ENCODE data around the gene RNASE2. TPM values are rescaled to one million over a fixed set of nuclear protein-coding genes. Genes with fewer than 3 reads are reported as not detected.
"Not testable (repeated sequence)": the region's sequence is repeated elsewhere in the genome, so short reads cannot be mapped to it uniquely, and the experiment has no call there.

Gene RNASE2
- not detected in 2 replicates for total RNA-seq

DNA sequence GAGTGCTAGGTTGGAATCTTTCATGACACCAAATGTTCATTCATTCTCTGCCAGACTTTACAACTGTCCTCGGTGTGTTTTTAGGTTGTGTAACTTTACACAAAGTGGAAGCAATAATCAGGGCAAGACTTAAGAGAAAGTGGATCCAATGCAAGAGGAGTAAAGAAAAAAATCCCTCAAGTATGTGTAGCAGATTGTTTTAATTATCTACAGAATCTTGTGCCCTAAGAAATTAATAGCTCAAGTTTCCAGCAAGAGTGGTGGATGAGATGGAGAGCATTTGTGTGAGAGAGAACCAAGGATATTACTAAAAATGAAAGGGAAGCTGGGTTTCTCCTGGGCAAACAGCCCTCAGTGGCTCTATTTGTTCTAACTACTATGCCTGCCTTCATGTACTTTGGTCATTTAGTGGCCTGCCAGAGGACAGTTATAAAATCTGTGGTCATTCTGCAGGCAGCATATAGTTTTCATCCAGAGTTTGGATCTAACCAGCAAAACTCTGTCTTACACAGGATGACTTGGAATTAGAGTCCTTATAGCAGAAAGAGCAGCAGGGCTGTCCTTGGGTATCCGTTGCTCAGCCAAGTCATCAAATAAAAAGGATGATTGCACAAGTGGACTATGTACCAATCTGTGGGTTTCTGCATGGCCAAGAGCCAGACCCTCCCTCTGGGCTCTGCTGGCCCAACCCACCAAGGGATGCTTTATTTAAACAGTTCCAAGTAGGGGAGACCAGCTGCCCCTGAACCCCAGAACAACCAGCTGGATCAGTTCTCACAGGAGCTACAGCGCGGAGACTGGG lies at the start of gene RNASE2:
TSS of gene RNASE2 (plus strand) at position 752 of the 802 bp plus-strand sequence. CDS start 285 bp downstream, outside the sequence.
- DNase-seq (ENCODE audit: low read depth) = peak; percentile 6

GRCh38 chr14:20905676-20906075 lies 49.6 kb upstream of the RNASE2 start:
- no peak for DNase-seq (ENCODE audit: low read depth)

DNA sequence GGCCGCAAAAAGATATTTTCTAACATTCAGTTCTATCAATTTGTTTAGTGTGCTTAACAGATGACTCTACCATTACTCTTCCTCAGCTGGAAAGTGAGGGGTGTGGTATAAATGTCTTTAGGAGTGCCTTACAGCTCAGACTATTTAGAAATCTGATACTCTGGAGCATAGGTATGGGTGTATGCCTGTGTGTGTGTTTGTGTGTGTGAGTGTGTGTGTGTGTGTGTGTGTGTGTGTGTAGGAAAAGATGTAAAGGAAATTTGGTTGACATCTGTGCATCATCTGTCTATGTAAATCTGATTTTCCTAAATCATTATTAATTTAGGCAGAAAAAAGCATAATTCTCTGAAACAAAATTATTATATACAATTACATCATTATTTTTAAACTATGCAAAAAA lies 48.1 kb upstream of the RNASE2 start:
- no peak for DNase-seq (ENCODE audit: low read depth)

DNA sequence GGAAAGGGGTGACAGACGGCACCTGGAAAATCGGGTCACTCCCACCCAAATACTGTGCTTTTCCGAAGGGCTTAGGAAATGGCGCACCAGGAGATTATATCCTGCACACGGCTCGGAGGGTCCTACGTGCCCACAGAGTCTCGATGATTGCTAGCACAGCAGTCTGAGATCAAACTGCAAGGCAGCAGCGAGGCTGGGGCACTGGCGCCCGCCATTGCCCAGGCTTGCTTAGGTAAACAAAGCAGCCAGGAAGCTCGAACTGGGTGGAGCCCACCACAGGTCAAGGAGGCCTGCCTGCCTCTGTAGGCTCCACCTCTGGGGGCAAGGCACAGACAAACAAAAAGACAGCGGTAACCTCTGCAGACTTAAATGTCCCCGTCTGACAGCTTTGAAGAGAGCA lies 44.5 kb upstream of the RNASE2 start:
- DNase-seq (ENCODE audit: low read depth) = not testable (repeated sequence)

DNA sequence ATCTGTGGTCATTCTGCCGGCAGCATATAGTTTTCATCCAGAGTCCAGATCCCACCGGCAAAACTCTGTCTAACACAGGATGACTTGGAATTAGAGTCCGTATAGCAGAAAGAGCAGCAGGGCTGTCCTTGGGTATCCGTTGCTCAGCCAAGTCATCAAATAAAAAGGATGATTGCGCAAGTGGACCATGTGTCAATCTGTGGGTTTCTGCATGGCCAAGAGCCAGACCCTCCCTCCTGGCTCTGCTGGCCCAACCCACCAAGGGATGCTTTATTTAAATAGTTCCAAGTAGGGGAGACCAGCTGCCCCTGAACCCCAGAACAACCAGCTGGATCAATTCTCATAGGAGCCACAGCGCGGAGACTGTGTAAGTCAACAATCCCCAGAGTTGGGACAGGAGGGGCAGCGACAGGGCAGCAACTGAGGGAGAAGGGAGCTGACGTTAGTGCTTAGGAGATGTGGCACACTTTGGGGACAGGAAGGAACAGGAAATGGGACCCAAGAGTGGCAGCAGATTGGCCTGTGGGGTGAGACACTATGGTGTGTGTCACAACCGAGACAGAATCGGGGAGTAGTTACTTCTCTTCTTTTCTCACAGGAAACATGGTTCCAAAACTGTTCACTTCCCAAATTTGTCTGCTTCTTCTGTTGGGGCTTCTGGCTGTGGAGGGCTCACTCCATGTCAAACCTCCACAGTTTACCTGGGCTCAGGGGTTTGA lies 36.1 kb upstream of the RNASE2 start:
- peak; percentile 2 for DNase-seq (ENCODE audit: low read depth)

- DNase-seq (ENCODE audit: low read depth) = not testable (repeated sequence)
These were observed 31.5 kb upstream of the RNASE2 start for GRCh38 chr14:20923766-20924297.

DNA sequence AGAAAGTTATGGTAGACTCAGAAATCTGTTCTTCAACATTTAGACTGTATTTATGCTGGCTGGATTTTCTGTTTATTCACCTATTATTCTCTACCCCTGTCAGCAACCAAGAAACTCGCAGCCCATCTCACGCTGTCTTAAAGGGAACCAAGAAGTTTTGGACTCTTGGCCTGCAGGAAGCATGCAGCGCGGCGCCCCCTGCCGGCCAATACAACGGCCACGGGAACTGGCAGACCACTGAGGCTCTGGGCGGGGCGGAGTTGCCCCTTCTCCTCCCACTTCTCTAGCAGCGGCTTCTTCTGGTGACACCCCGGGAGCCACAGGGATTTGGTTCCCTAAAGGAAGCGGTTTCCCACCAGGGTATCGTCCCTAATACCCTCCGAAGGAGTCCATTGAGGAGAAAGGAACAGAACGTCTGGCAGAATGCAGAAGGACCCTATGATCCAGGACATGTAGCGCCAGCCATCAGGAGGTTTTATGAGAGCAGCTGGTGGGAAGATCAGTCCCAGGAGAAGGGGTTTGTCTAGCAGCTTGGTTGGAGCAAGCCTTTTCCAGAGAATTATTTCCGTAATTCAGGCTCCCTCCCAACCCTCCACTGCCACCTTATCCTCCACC lies 21.0 kb upstream of the RNASE2 start:
- no peak for DNase-seq (ENCODE audit: low read depth)

- DNase-seq (ENCODE audit: low read depth) = no peak
These were observed 19.8 kb upstream of the RNASE2 start for GRCh38 chr14:20935303-20935984.

GRCh38 chr14:20945146-20945545 lies 10.1 kb upstream of the RNASE2 start:
- DNase-seq (ENCODE audit: low read depth) = not testable (repeated sequence)

- DNase-seq (ENCODE audit: low read depth) = not testable (repeated sequence)
These were observed 8.6 kb upstream of the RNASE2 start for GRCh38 chr14:20946707-20947106.

GRCh38 chr14:20955538-20955873 lies 219 bp downstream of the RNASE2 start:
- not testable (repeated sequence) for DNase-seq (ENCODE audit: low read depth)

DNA sequence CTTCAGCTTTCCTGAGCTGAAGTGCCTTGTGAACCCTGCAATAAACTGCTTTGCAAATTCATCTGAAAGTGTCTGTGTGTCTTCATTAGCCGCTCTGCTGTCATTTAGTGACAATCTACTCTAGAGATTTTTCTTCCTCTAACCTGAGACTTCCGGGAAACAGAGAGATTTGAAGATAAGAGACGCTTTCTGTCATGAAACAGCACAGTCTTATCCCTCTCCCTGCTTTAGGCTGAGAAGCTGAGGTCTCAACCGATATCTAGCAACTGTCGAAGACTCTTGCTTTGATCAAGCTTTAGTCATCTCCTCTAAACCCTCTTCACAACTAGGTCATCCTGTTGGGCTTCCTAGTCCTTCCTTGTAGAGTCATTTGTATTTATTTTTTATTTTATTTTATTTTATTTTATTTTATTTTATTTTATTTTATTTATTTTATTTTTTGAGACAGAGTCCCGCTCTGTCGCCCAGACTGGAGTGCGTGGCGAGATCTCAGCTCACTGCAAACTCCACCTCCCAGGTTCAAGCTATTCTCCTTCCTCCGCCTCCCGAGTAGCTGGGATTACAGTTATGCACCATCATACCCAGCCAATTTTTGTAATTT lies 1.2 kb downstream of the RNASE2 start:
- no peak for DNase-seq (ENCODE audit: low read depth)

DNA sequence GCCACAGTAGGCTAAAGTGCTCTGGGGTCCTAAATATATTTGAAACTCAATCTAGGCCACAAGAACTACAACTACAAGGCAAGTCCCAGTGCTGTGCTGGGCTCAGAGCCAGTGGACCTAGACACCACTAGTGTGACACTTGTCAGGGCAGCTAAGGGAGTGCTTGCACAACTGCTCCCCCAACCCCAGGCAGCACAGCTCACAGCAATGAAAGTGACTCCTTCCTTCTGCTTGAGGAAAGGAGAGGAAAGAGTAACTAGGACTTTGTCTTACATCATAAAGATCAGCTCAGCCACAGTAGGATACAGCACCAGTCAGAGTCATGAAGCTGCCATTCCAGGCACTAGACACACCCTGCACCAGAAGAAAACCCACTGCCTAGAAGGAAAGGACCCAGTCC lies 3.7 kb downstream of the RNASE2 start:
- DNase-seq (ENCODE audit: low read depth) = not testable (repeated sequence)

- DNase-seq (ENCODE audit: low read depth) = no peak
These were observed 14.0 kb downstream of the RNASE2 start for GRCh38 chr14:20969336-20969735.

GRCh38 chr14:20970647-20970982 lies 15.3 kb downstream of the RNASE2 start:
- no peak for DNase-seq (ENCODE audit: low read depth)

- peak; percentile 54 for DNase-seq (ENCODE audit: low read depth)
These were observed 15.9 kb downstream of the RNASE2 start for GRCh38 chr14:20970983-20971704.

DNA sequence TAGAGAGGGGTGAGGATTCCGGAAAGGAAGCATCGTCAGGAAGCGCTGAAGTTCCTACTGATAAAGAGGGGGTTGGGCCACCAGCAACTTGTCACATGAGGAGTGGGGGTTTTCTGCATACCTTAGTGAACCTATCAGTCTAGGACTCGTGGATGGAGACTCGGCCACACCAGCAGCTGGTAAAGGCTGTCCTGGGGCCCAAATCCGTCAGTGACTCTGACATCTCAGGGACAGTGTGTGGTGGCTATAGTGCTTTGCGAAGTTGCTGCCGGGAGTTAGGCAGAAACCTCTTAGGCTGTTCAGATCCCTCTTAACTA lies 16.4 kb downstream of the RNASE2 start:
- DNase-seq (ENCODE audit: low read depth) = no peak

- DNase-seq (ENCODE audit: low read depth) = no peak
These were observed 18.2 kb downstream of the RNASE2 start for GRCh38 chr14:20973501-20973900.

DNA sequence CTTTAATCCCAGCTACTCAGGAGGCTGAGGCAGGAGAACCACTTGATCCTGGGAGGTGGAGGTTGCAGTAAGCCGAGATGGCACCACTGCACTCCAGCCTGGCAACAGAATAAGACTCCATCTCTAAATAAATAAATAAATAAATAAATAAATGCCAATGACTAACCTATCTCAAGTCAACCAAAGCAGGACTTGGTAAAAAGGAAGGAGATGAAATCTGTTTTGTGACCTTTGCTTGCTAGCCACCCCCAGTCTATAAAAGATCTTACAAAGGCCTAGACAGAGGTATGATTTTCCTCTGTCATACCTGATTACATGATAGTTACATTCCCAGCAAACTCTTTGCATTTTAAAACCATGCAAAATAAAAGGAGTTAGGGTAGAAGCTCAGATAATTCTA lies 21.0 kb downstream of the RNASE2 start:
- peak; percentile 29 for DNase-seq (ENCODE audit: low read depth)

DNA sequence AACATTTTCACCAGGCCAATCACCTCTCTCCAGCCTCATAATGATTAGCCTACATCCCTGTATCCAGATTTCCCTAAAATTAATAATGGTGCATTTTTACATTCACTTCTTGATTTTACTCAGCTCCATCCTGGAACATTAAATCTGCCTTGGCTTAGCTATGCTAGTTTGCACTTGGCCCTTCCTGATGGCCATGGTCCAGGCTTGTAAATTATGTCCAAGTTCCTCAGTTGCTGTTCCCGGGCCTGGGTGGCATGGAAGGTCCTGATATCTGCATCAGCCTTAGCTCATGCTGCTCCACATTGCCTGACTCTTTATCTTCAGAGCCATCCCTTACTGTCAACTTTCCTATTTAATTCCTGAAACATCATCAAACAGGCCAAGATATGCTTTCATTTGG lies 23.4 kb downstream of the RNASE2 start:
- no peak for DNase-seq (ENCODE audit: low read depth)

DNA sequence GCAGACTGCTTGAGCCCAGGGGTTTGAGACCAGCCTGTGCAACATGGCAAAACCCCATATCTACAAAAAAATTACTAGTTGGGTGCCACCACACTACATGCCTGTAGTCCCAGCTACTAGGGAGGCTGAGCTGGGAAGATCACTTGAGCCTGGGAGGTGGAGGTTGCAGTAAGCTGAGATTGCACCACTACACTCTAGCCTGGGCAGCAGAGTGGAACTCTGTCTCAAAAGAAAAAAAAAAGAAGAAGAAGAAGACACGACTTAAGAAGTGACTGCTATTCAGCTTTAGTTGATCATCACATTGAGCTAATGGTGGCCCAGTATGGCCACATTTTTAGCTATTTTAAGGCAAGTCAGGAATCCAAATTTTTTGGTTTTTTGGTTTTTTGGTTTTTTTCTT lies 25.6 kb downstream of the RNASE2 start:
- peak; percentile 10 for DNase-seq (ENCODE audit: low read depth)
